ENCODE measurements around the gene WDFY3.

GRCh38 chr4:84697615-84698201 is 268.8 kb downstream of the WDFY3 start:
- TF ChIP-seq RAD21 (conservative IDR thresholded peaks at IDR 0.05 in 1 of 2, IDR thresholded peaks at IDR 0.05 in 1 of 2): no peak
- no peak for TF ChIP-seq ZC3H11A (IDR thresholded peaks at IDR 0.05)
- TF ChIP-seq EP300 (IDR thresholded peaks at IDR 0.05): no peak
- TF ChIP-seq TFCP2L1 (CRISPR knock-in tag; IDR thresholded peaks at IDR 0.05): no peak
- TF ChIP-seq, protein P1, sequence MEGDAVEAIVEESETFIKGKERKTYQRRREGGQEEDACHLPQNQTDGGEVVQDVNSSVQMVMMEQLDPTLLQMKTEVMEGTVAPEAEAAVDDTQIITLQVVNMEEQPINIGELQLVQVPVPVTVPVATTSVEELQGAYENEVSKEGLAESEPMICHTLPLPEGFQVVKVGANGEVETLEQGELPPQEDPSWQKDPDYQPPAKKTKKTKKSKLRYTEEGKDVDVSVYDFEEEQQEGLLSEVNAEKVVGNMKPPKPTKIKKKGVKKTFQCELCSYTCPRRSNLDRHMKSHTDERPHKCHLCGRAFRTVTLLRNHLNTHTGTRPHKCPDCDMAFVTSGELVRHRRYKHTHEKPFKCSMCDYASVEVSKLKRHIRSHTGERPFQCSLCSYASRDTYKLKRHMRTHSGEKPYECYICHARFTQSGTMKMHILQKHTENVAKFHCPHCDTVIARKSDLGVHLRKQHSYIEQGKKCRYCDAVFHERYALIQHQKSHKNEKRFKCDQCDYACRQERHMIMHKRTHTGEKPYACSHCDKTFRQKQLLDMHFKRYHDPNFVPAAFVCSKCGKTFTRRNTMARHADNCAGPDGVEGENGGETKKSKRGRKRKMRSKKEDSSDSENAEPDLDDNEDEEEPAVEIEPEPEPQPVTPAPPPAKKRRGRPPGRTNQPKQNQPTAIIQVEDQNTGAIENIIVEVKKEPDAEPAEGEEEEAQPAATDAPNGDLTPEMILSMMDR (IDR thresholded peaks at IDR 0.05): no peak
- TF ChIP-seq, protein P2, sequence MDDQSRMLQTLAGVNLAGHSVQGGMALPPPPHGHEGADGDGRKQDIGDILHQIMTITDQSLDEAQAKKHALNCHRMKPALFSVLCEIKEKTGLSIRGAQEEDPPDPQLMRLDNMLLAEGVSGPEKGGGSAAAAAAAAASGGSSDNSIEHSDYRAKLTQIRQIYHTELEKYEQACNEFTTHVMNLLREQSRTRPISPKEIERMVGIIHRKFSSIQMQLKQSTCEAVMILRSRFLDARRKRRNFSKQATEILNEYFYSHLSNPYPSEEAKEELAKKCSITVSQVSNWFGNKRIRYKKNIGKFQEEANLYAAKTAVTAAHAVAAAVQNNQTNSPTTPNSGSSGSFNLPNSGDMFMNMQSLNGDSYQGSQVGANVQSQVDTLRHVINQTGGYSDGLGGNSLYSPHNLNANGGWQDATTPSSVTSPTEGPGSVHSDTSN (IDR thresholded peaks at IDR 0.05): no peak
- no peak for TF ChIP-seq SMC3 (IDR thresholded peaks at IDR 0.05)
- no peak for TF ChIP-seq NFE2L2 (conservative IDR thresholded peaks at IDR 0.05; ENCODE audit: low read length)
- no peak for TF ChIP-seq POLR2AphosphoS2 (conservative IDR thresholded peaks at IDR 0.05; ENCODE audit: low read length)
- no peak for TF ChIP-seq SREBF2 (IDR thresholded peaks at IDR 0.05)
- no peak for TF ChIP-seq RFX5 (IDR thresholded peaks at IDR 0.05)
- TF ChIP-seq POLR2A (IDR thresholded peaks at IDR 0.05; ENCODE audit: low read length): no peak
- TF ChIP-seq, protein P3, sequence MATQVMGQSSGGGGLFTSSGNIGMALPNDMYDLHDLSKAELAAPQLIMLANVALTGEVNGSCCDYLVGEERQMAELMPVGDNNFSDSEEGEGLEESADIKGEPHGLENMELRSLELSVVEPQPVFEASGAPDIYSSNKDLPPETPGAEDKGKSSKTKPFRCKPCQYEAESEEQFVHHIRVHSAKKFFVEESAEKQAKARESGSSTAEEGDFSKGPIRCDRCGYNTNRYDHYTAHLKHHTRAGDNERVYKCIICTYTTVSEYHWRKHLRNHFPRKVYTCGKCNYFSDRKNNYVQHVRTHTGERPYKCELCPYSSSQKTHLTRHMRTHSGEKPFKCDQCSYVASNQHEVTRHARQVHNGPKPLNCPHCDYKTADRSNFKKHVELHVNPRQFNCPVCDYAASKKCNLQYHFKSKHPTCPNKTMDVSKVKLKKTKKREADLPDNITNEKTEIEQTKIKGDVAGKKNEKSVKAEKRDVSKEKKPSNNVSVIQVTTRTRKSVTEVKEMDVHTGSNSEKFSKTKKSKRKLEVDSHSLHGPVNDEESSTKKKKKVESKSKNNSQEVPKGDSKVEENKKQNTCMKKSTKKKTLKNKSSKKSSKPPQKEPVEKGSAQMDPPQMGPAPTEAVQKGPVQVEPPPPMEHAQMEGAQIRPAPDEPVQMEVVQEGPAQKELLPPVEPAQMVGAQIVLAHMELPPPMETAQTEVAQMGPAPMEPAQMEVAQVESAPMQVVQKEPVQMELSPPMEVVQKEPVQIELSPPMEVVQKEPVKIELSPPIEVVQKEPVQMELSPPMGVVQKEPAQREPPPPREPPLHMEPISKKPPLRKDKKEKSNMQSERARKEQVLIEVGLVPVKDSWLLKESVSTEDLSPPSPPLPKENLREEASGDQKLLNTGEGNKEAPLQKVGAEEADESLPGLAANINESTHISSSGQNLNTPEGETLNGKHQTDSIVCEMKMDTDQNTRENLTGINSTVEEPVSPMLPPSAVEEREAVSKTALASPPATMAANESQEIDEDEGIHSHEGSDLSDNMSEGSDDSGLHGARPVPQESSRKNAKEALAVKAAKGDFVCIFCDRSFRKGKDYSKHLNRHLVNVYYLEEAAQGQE (IDR thresholded peaks at IDR 0.05): no peak
